H9 (cell line): ENCODE data around the gene PDE7B. TPM values are rescaled to one million over a fixed set of nuclear protein-coding genes. Genes with fewer than 3 reads are reported as not detected.

ENCODE experiments used
- DNase-seq: peaks from one replicate; pipeline ENCODE4 v3.0.0-alpha.2; 2017
- H2AFZ ChIP-seq: one replicate; pipeline ENCODE4 v1.6.1; 2013; ENCODE audit warnings: mild to moderate bottlenecking, low read length, control low read depth, moderate library complexity
- H2AK5ac ChIP-seq: 2 replicates; pipeline ENCODE4 v1.6.1; 2013; ENCODE audit warnings: low read length, control low read depth, mixed read lengths; ENCODE audit not compliant: insufficient read length
- H2BK120ac ChIP-seq: one replicate; pipeline ENCODE4 v1.6.1; 2013; ENCODE audit warnings: low read depth, mild to moderate bottlenecking, low read length, control low read depth, inconsistent platforms; ENCODE audit not compliant: poor library complexity, severe bottlenecking
- H2BK12ac ChIP-seq: 2 replicates; pipeline ENCODE4 v1.6.1; 2013; ENCODE audit warnings: low read length, control low read depth, mixed read lengths, low read depth; ENCODE audit not compliant: insufficient read length
- H2BK15ac ChIP-seq: 2 replicates; pipeline ENCODE4 v1.6.1; 2013; ENCODE audit warnings: low read depth, low read length, control low read depth
- H2BK20ac ChIP-seq: one replicate; pipeline ENCODE4 v1.6.1; 2013; ENCODE audit warnings: low read depth, mild to moderate bottlenecking, low read length, control low read depth, inconsistent platforms; ENCODE audit not compliant: poor library complexity, severe bottlenecking
- H2BK5ac ChIP-seq: 2 replicates; pipeline ENCODE4 v1.6.1; 2013; ENCODE audit warnings: low read length, control low read depth, mixed read lengths; ENCODE audit not compliant: insufficient read length
- H3K14ac ChIP-seq: 2 replicates; pipeline ENCODE4 v1.6.1; 2013; ENCODE audit warnings: low read length, control low read depth; ENCODE audit not compliant: insufficient read depth
- H3K18ac ChIP-seq: 2 replicates; pipeline ENCODE4 v1.6.1; 2013; ENCODE audit warnings: low read depth, mild to moderate bottlenecking, mixed read lengths, low read length, control low read depth; ENCODE audit not compliant: insufficient read length
- H3K23ac ChIP-seq: 2 replicates; pipeline ENCODE4 v1.6.1; 2013; ENCODE audit warnings: low read length, control low read depth, mixed read lengths, low read depth; ENCODE audit not compliant: insufficient read length
- H3K23me2 ChIP-seq: 2 replicates; pipeline ENCODE4 v1.6.1; 2013; ENCODE audit warnings: low read depth, mild to moderate bottlenecking, mixed read lengths, low read length, control low read depth; ENCODE audit not compliant: insufficient read length, poor library complexity, severe bottlenecking
- H3K27ac ChIP-seq: 2 replicates; pipeline ENCODE4 v1.5.1; 2013; ENCODE audit warnings: low read length, control low read depth, mixed read lengths, low read depth; ENCODE audit not compliant: insufficient read length
- H3K27me3 ChIP-seq: 2 replicates; pipeline ENCODE4 v1.6.1; 2013; ENCODE audit warnings: low read length, control low read depth, inconsistent platforms; ENCODE audit not compliant: insufficient read depth
- H3K4ac ChIP-seq: 2 replicates; pipeline ENCODE4 v1.6.1; 2013; ENCODE audit warnings: low read depth, mild to moderate bottlenecking, control low read depth, inconsistent platforms, low read length, moderate library complexity
- H3K4me1 ChIP-seq: 2 replicates; pipeline ENCODE4 v1.6.1; 2013; ENCODE audit warnings: low read length, control low read depth, inconsistent platforms; ENCODE audit not compliant: insufficient read depth
- H3K4me2 ChIP-seq: 2 replicates; pipeline ENCODE4 v1.6.1; 2013; ENCODE audit warnings: low read length, control low read depth, mixed read lengths; ENCODE audit not compliant: insufficient read length, insufficient read depth
- H3K56ac ChIP-seq: 2 replicates; pipeline ENCODE4 v1.6.1; 2013; ENCODE audit warnings: low read depth, mild to moderate bottlenecking, mixed read lengths, low read length, control low read depth; ENCODE audit not compliant: insufficient read length
- H3K79me1 ChIP-seq: 2 replicates; pipeline ENCODE4 v1.6.1; 2013; ENCODE audit warnings: low read depth, mild to moderate bottlenecking, moderate library complexity, low read length, control low read depth, inconsistent platforms; ENCODE audit not compliant: insufficient read depth, poor library complexity, severe bottlenecking
- H3K79me2 ChIP-seq: 2 replicates; pipeline ENCODE4 v1.6.1; 2013; ENCODE audit warnings: low read length, control low read depth, inconsistent platforms; ENCODE audit not compliant: insufficient read depth
- H3K9ac ChIP-seq: 2 replicates; pipeline ENCODE4 v1.6.1; 2013; ENCODE audit warnings: low read length, control low read depth, mixed read lengths; ENCODE audit not compliant: insufficient read length; ENCODE audit errors: extremely low read depth
- H3K9me3 ChIP-seq: one replicate; pipeline ENCODE4 v1.6.1; 2013; ENCODE audit warnings: low read depth, low read length, inconsistent platforms; ENCODE audit not compliant: control insufficient read depth
- H3T11ph ChIP-seq: one replicate; pipeline ENCODE4 v1.6.1; 2013; ENCODE audit warnings: mild to moderate bottlenecking, low read length, control low read depth, inconsistent platforms
- H4K20me1 ChIP-seq: one replicate; pipeline ENCODE4 v1.6.1; 2013; ENCODE audit not compliant: control insufficient read depth, insufficient read length, insufficient read depth
- H4K5ac ChIP-seq: 2 replicates; pipeline ENCODE4 v1.6.1; 2013; ENCODE audit warnings: low read depth, mild to moderate bottlenecking, mixed read lengths, low read length, control low read depth; ENCODE audit not compliant: insufficient read length
- H4K8ac ChIP-seq: replicated peaks from 2 replicates; pipeline ENCODE4 v1.6.1; 2013; ENCODE audit warnings: low read length, control low read depth, mixed read lengths, low read depth; ENCODE audit not compliant: insufficient read length
- H4K91ac ChIP-seq: 2 replicates; pipeline ENCODE4 v1.6.1; 2013; ENCODE audit warnings: low read depth, mild to moderate bottlenecking, moderate library complexity, mixed read lengths, low read length, control low read depth; ENCODE audit not compliant: insufficient read length
- H3K27ac Mint-ChIP-seq, 3 experiments: 2 replicates in 2 of 3; 3 replicates in 1 of 3; pipeline ENCODE4 v1.8.0; 2020 to 2021; ENCODE audit warnings: mixed read lengths in 3 of 3, mild to moderate bottlenecking in 1 of 3, moderate library complexity in 1 of 3
- H3K27me3 Mint-ChIP-seq: 2 replicates; pipeline ENCODE4 v1.8.0; 2021; ENCODE audit warnings: low read depth, mild to moderate bottlenecking, moderate library complexity, mixed read lengths
- H3K36me3 Mint-ChIP-seq, 3 experiments: 2 replicates in 2 of 3; 3 replicates in 1 of 3; pipeline ENCODE4 v1.8.0; 2020 to 2021; ENCODE audit warnings: low read depth in 3 of 3, mixed read lengths in 3 of 3; ENCODE audit not compliant: insufficient read depth in 1 of 3
- H3K4me1 Mint-ChIP-seq, 2 experiments: 2 replicates each; pipeline ENCODE4 v1.8.0; 2020; ENCODE audit warnings: mixed read lengths in 2 of 2
- H3K4me3 Mint-ChIP-seq, 2 experiments: 2 replicates in 1 of 2; 3 replicates in 1 of 2; pipeline ENCODE4 v1.8.0; 2020 to 2021; ENCODE audit warnings: mild to moderate bottlenecking in 2 of 2, mixed read lengths in 2 of 2, moderate library complexity in 1 of 2
- H3K9me3 Mint-ChIP-seq, 2 experiments: 2 replicates in 1 of 2; 3 replicates in 1 of 2; pipeline ENCODE4 v1.8.0; 2020; ENCODE audit warnings: mild to moderate bottlenecking in 2 of 2, mixed read lengths in 2 of 2, moderate library complexity in 1 of 2
- WGBS: extraction: QIAGEN DNeasy Blood & Tissue Kit; methylation state at CpG from one replicate; pipeline ENCODE4 v1.1.7; 2013; ENCODE audit warnings: missing lambda C conversion rate, low lambda C conversion rate, mixed read lengths; ENCODE audit not compliant: insufficient read length; ENCODE audit errors: extremely low coverage; 5-methylcytosine and 5-hydroxymethylcytosine counted together
- total RNA-seq: library from RNA; stranded (reverse); gene quantifications from 2 replicates; pipeline ENCODE4 v1.2.1, GENCODE V29; 2021
- TF ChIP-seq, protein P1 (sequence below): fragments of 200-600 bp; sonication (generic); conservative IDR thresholded peaks from 3 replicates; pipeline ENCODE4 v1.8.0; 2021; ENCODE audit warnings: antibody characterized with exemption, mild to moderate bottlenecking

Gene PDE7B
- total RNA-seq, 1 experiment from 2014 or later: not detected

DNA sequence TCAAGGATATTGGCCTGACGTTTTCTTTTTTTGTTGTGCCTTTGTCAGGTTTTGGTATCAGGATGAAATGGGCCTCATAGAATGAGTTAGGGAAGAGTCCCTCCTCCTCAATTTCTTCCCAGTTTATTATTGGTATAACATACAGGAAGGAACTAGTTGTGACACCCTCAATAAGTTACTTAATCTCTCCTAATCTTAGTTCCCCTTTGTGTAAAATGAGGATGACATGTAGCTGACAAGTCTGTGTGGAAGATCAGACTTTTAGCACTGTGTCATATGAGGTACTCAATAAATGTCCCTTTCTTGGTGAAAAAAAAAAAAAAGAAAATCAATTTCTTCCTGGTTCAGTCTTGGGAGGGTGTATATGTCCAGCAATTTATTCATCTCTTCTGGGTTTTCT, 155.8 kb downstream of the PDE7B start:
- Histone ChIP-seq H3K9me3 (no peaks in the 10 kb centered on the region), H3K56ac (no peak overlapping the region), H3K79me1 (no peaks in the 10 kb centered on the region), H3K9ac (no peak overlapping the region), H2BK20ac (no peak overlapping the region), H3K79me2 (no peaks in the 10 kb centered on the region), H2BK5ac (no peak overlapping the region), H3K4me2 (no peak overlapping the region), H2AFZ (no peak overlapping the region), H3T11ph (no peak overlapping the region), H2AK5ac (no peak overlapping the region), H4K20me1 (no peaks in the 10 kb centered on the region), H3K27ac (no peak overlapping the region), H2BK12ac (no peak overlapping the region), H4K5ac (no peak overlapping the region), H3K18ac (no peak overlapping the region), H2BK15ac (no peak overlapping the region), H3K23ac (no peak overlapping the region), H3K23me2 (no peaks in the 10 kb centered on the region), H3K27me3 (no peaks in the 10 kb centered on the region), H2BK120ac (no peak overlapping the region), H4K8ac (no peak overlapping the region), H3K4ac (no peak overlapping the region), H3K14ac (no peak overlapping the region), H4K91ac (no peak overlapping the region), H3K4me1 (no peaks in the 10 kb centered on the region)
- no peaks in the 10 kb centered on the region for H3K4me1 Mint-ChIP-seq
- H3K27me3 Mint-ChIP-seq: no peaks in the 10 kb centered on the region; the same call in 1 of the 2 replicates
- H3K9me3 Mint-ChIP-seq: peaks cover 13 to 18% of the 10 kb centered on the region in 2 experiments
- no peak overlapping the region for H3K4me3 Mint-ChIP-seq
- TF ChIP-seq, protein P1, sequence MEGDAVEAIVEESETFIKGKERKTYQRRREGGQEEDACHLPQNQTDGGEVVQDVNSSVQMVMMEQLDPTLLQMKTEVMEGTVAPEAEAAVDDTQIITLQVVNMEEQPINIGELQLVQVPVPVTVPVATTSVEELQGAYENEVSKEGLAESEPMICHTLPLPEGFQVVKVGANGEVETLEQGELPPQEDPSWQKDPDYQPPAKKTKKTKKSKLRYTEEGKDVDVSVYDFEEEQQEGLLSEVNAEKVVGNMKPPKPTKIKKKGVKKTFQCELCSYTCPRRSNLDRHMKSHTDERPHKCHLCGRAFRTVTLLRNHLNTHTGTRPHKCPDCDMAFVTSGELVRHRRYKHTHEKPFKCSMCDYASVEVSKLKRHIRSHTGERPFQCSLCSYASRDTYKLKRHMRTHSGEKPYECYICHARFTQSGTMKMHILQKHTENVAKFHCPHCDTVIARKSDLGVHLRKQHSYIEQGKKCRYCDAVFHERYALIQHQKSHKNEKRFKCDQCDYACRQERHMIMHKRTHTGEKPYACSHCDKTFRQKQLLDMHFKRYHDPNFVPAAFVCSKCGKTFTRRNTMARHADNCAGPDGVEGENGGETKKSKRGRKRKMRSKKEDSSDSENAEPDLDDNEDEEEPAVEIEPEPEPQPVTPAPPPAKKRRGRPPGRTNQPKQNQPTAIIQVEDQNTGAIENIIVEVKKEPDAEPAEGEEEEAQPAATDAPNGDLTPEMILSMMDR: no peak
- no peak overlapping the region for H3K27ac Mint-ChIP-seq
- no CpG with 5 or more reads among the region's 1 CpG for WGBS
- no peak for DNase-seq
- H3K36me3 Mint-ChIP-seq: peaks cover 0 to 3% (median 2%) of the 10 kb centered on the region in 3 experiments; a peak in 3 of 7 replicates
